GM19463 (cell line): ENCODE results near the gene SDC1.
"Not testable (repeated sequence)": the region's sequence is repeated elsewhere in the genome, so short reads cannot be mapped to it uniquely, and the experiment has no call there.

ENCODE experiments used
- ATAC-seq: cut with Tn5 transposase; IDR thresholded peaks from one replicate; pipeline ENCODE4 v1.9.1; 2021; ENCODE audit warnings: mild to moderate bottlenecking, moderate library complexity; ENCODE audit not compliant: unreplicated experiment

SDC1 gene

GRCh38 chr2:20224716-20225293 lies at the start of gene SDC1:
Gene SDC1 (minus strand): TSS chr2:20225130. CDS start chr2:20224867, 263 bp downstream.
- ATAC-seq, result peak; percentile 20

- ATAC-seq, result no peak
Measured at GRCh38 chr2:20273042-20273441, 48.1 kb upstream of the SDC1 start.

- not testable (repeated sequence) for ATAC-seq
Measured at GRCh38 chr2:20268317-20268716, 43.4 kb upstream of the SDC1 start.

GRCh38 chr2:20267529-20267928 lies 42.6 kb upstream of the SDC1 start:
- ATAC-seq, result no peak

GRCh38 chr2:20264629-20265028 lies 39.7 kb upstream of the SDC1 start:
- no peak for ATAC-seq

GRCh38 chr2:20257411-20257810 lies 32.5 kb upstream of the SDC1 start:
- no peak for ATAC-seq

- no peak for ATAC-seq
Measured at GRCh38 chr2:20254731-20255130, 29.8 kb upstream of the SDC1 start.

GRCh38 chr2:20250436-20250835 lies 25.5 kb upstream of the SDC1 start:
- no peak for ATAC-seq

GRCh38 chr2:20249170-20249569 lies 24.2 kb upstream of the SDC1 start:
- no peak for ATAC-seq

GRCh38 chr2:20247084-20247483 lies 22.2 kb upstream of the SDC1 start:
- ATAC-seq, result no peak

GRCh38 chr2:20243637-20244036 lies 18.7 kb upstream of the SDC1 start:
- ATAC-seq, result not testable (repeated sequence)

- ATAC-seq, result no peak
Measured at GRCh38 chr2:20242727-20243377, 17.9 kb upstream of the SDC1 start.

GRCh38 chr2:20241973-20242726 lies 17.2 kb upstream of the SDC1 start:
- no peak for ATAC-seq

GRCh38 chr2:20240291-20240690 lies 15.4 kb upstream of the SDC1 start:
- not testable (repeated sequence) for ATAC-seq

GRCh38 chr2:20236496-20236895 lies 11.6 kb upstream of the SDC1 start:
- no peak for ATAC-seq

GRCh38 chr2:20235655-20236305 lies 10.8 kb upstream of the SDC1 start:
- ATAC-seq, result no peak

- not testable (repeated sequence) for ATAC-seq
Measured at GRCh38 chr2:20234597-20234996, 9.7 kb upstream of the SDC1 start.

- ATAC-seq, result no peak
Measured at GRCh38 chr2:20232837-20233207, 7.9 kb upstream of the SDC1 start.

- ATAC-seq, result no peak
Measured at GRCh38 chr2:20231598-20232026, 6.7 kb upstream of the SDC1 start.

- ATAC-seq, result no peak
Measured at GRCh38 chr2:20231159-20231558, 6.2 kb upstream of the SDC1 start.

- ATAC-seq, result no peak
Measured at GRCh38 chr2:20230114-20230425, 5.1 kb upstream of the SDC1 start.
